Sciatic nerve (tissue), 2 donors: ENCODE measurements around the gene KIF21A. TPM values are rescaled to one million over a fixed set of nuclear protein-coding genes. Genes with fewer than 3 reads are reported as not detected.
"Not testable (repeated sequence)": the region's sequence is repeated elsewhere in the genome, so short reads cannot be mapped to it uniquely, and the experiment has no call there.

Experiments used
- ATAC-seq: fragments of 200-7000 bp; cut with Tn5 transposase; one replicate; pipeline ENCODE4 v1.9.1; 2020; ENCODE audit warnings: mild to moderate bottlenecking, moderate library complexity
- DNase-seq: peaks from one replicate; pipeline ENCODE4 v3.0.0-alpha.2; 2020; ENCODE audit warnings: low spot score
- intact Hi-C: fragments of 100-400 bp; cut with DNase I; formaldehyde crosslinking; loops from one replicate; pipeline ENCODE4 v1.14.2; 2022
- total RNA-seq: library from RNA; stranded (reverse); fragmentation: NEBNext Ultra II Directional; extraction: Animal tissue kit (Norgen Biotek cat#: 25700); gene quantifications from one replicate; pipeline ENCODE4 v1.2.1, GENCODE V29; 2021
- donor health status: DM: no; HTN: no; CAD: no.
- donor health status: DM: no; HTN: no; CAD: no.

KIF21A gene
- 31.1 TPM for total RNA-seq

- DNase-seq (peak; percentile 86), ATAC-seq (peak; percentile 95)
- intact Hi-C loops: no loop called here
Measured at GRCh38 chr12:39443081-39443928, at the start of gene KIF21A. TSS of gene KIF21A (minus strand) at chr12:39443120. CDS start at chr12:39442970, 150 bp downstream.

- intact Hi-C loops: no loop called here
- DNase-seq: no peak
- no peak for ATAC-seq
Measured at GRCh38 chr12:39490500-39491282, 47.8 kb upstream of the KIF21A start.

GRCh38 chr12:39483597-39483996 lies 40.7 kb upstream of the KIF21A start:
- intact Hi-C loops: no loop called here
- no peak for DNase-seq
- no peak for ATAC-seq

- no peak for ATAC-seq
- DNase-seq: no peak
- intact Hi-C loops: no loop called here
Measured at GRCh38 chr12:39483042-39483441, 40.1 kb upstream of the KIF21A start.

GRCh38 chr12:39476894-39477293 lies 34.0 kb upstream of the KIF21A start:
- intact Hi-C loops: no loop called here
- DNase-seq: no peak
- ATAC-seq: no peak

- DNase-seq (no peak), ATAC-seq (no peak)
- intact Hi-C loops: no loop called here
Measured at GRCh38 chr12:39476121-39476520, 33.2 kb upstream of the KIF21A start.

- intact Hi-C loops, DNase-seq, ATAC-seq: not testable (repeated sequence)
Measured at GRCh38 chr12:39475136-39475535, 32.2 kb upstream of the KIF21A start.

- intact Hi-C loops: no loop called here
- ATAC-seq: no peak
- DNase-seq: no peak
Measured at GRCh38 chr12:39467432-39467870, 24.5 kb upstream of the KIF21A start.

GRCh38 chr12:39464976-39465695 lies 22.2 kb upstream of the KIF21A start:
- intact Hi-C loops: no loop called here
- ATAC-seq: peak; percentile 67
- no peak for DNase-seq

GRCh38 chr12:39461059-39461458 lies 18.1 kb upstream of the KIF21A start:
- intact Hi-C loops: no loop called here
- no peak for ATAC-seq
- DNase-seq: no peak

- no peak for DNase-seq
- no peak for ATAC-seq
- intact Hi-C loops: no loop called here
Measured at GRCh38 chr12:39459027-39459434, 16.1 kb upstream of the KIF21A start.

GRCh38 chr12:39451977-39452376 lies 9.1 kb upstream of the KIF21A start:
- ATAC-seq (no peak), DNase-seq (no peak)
- intact Hi-C loops: no loop called here

- ATAC-seq: no peak
- no peak for DNase-seq
- intact Hi-C loops: no loop called here
Measured at GRCh38 chr12:39448038-39448437, 5.1 kb upstream of the KIF21A start.

GRCh38 chr12:39443929-39444209 lies 949 bp upstream of the KIF21A start:
- ATAC-seq (peak; percentile 6), DNase-seq (no peak)
- intact Hi-C loops: no loop called here

GRCh38 chr12:39442831-39443080 lies 164 bp downstream of the KIF21A start:
- no peak for ATAC-seq
- intact Hi-C loops: no loop called here

GRCh38 chr12:39441963-39442830 lies 723 bp downstream of the KIF21A start:
- ATAC-seq: peak; percentile 18
- peak; percentile 66 for DNase-seq
- intact Hi-C loops: no loop called here

More at GRCh38 chr12:39442831-39443080, 164 bp downstream of the KIF21A start:
- no peak for DNase-seq

- intact Hi-C loops: no loop called here
- DNase-seq (no peak), ATAC-seq (no peak)
Measured at GRCh38 chr12:39441189-39441962, 1.5 kb downstream of the KIF21A start.

GRCh38 chr12:39440781-39441180 lies 2.1 kb downstream of the KIF21A start:
- DNase-seq (no peak), ATAC-seq (no peak)
- intact Hi-C loops: no loop called here
